A172 (cell line): Measurements from ENCODE around the gene ANTXR1. TPM values are rescaled to one million over a fixed set of nuclear protein-coding genes. Genes with fewer than 3 reads are reported as not detected.
"Not testable (repeated sequence)": the region's sequence is repeated elsewhere in the genome, so short reads cannot be mapped to it uniquely, and the experiment has no call there.

Experiments
- DNase-seq: peaks from one replicate; pipeline ENCODE4 v3.0.0-alpha.2; 2015; ENCODE audit warnings: low spot score
- total RNA-seq: library from RNA; depleted of rRNA; stranded (reverse); fragments of >200 nt; shearing (Covaris generic); gene quantifications from 2 replicates; pipeline ENCODE4 v1.2.3, GENCODE V29; 2014

ANTXR1 gene
- total RNA-seq, 1 experiment from 2014 or later, result 83.5 TPM

- no peak for DNase-seq
Measured at GRCh38 chr2:69208023-69208595, 195.1 kb downstream of the ANTXR1 start.

GRCh38 chr2:69209482-69209881, 196.5 kb downstream of the ANTXR1 start:
- no peak for DNase-seq

- no peak for DNase-seq
Measured at GRCh38 chr2:69210385-69210784, 197.4 kb downstream of the ANTXR1 start.

- no peak for DNase-seq
Measured at GRCh38 chr2:69211048-69211447, 198.1 kb downstream of the ANTXR1 start.

- no peak for DNase-seq
Measured at GRCh38 chr2:69211686-69212085, 198.7 kb downstream of the ANTXR1 start.

- no peak for DNase-seq
Measured at GRCh38 chr2:69212238-69213028, 199.5 kb downstream of the ANTXR1 start.

- no peak for DNase-seq
Measured at GRCh38 chr2:69213201-69213600, 200.2 kb downstream of the ANTXR1 start.

GRCh38 chr2:69213782-69214181, 200.8 kb downstream of the ANTXR1 start:
- no peak for DNase-seq

GRCh38 chr2:69214898-69215297, 201.9 kb downstream of the ANTXR1 start:
- peak; percentile 39 for DNase-seq

- DNase-seq, result peak; percentile 25
Measured at GRCh38 chr2:69216535-69217332, 203.8 kb downstream of the ANTXR1 start.

- DNase-seq, result no peak
Measured at GRCh38 chr2:69217333-69218080, 204.5 kb downstream of the ANTXR1 start.

- DNase-seq, result no peak
Measured at GRCh38 chr2:69221512-69221911, 208.5 kb downstream of the ANTXR1 start.

- no peak for DNase-seq
Measured at GRCh38 chr2:69221960-69222751, 209.2 kb downstream of the ANTXR1 start.

- peak; percentile 27 for DNase-seq
Measured at GRCh38 chr2:69222953-69223658, 210.1 kb downstream of the ANTXR1 start.

- no peak for DNase-seq
Measured at GRCh38 chr2:69223759-69224511, 211.0 kb downstream of the ANTXR1 start.

- DNase-seq, result no peak
Measured at GRCh38 chr2:69224512-69224837, 211.5 kb downstream of the ANTXR1 start.

- no peak for DNase-seq
Measured at GRCh38 chr2:69225933-69226332, 213.0 kb downstream of the ANTXR1 start.

GRCh38 chr2:69226903-69227302, 213.9 kb downstream of the ANTXR1 start:
- no peak for DNase-seq

GRCh38 chr2:69227716-69228115, 214.7 kb downstream of the ANTXR1 start:
- DNase-seq, result no peak

GRCh38 chr2:69230946-69231345, 218.0 kb downstream of the ANTXR1 start:
- not testable (repeated sequence) for DNase-seq
